ENCODE data around the gene KIAA1328.
"Not testable (repeated sequence)": the region's sequence is repeated elsewhere in the genome, so short reads cannot be mapped to it uniquely, and the experiment has no call there.

KIAA1328 gene

DNA sequence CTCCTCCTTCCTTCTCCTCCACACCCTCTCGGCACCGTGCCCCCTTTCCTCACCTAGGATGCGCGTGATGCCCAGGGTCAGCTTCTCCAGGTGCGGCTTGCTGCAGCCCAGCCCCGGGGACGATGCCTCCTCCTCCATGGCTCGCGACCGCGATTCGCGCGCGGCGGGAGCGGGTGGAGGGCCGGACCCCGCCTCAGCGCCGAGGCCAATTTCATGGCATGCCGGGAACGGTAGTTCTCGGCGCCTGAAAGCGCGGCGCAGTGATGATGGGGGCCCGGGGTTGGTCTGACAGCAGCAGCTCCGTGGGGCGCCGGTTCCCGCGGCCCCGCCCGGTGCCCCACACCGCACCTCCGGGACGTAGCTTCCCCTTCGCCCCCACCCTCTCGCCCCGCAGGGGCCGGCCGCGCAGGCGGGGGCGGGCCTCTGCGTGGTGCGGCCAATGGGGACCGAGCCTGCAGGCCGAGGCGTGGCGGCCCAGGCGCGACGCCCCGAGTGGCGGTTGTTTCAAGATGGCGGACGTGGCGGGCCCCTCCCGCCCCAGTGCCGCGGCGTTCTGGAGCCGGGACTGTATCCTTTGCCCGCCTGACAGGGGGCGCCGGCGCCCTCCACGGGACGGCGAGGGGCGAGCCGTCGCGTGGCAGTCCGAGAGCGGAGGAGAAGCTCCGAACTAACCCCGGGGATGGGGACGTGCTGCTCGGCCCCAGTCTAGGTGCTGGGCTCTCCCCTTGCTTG is at the start of gene KIAA1328, which contains the start of gene TPGS2:
TSS of gene KIAA1328 (plus strand) at position 498 of the 732 bp plus-strand sequence. CDS start at position 510, 12 bp downstream.
TSS of gene TPGS2 (minus strand) at position 373 of the 732 bp plus-strand sequence. CDS start at position 138, 235 bp downstream.
- DNase-seq: peak; percentile 72

DNA sequence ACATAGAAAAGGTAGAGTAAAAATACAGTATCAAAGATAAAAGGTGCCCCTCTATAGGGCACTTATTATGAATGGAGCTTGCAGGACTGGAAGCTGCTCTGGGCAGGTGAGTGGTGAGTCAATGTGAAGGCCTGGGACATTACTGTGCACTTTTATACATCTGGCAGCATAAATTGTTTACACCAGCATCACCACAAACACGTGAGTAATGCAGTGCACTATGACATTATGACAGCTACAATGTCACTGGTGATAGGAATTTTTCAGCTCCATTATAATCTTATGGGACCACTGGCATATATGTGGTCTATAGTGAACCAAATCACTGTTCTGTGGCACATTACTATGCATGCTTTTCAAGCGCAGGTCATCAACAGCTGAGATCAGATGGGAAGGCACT is 48.2 kb upstream of the KIAA1328 start:
- no peak for DNase-seq

DNA sequence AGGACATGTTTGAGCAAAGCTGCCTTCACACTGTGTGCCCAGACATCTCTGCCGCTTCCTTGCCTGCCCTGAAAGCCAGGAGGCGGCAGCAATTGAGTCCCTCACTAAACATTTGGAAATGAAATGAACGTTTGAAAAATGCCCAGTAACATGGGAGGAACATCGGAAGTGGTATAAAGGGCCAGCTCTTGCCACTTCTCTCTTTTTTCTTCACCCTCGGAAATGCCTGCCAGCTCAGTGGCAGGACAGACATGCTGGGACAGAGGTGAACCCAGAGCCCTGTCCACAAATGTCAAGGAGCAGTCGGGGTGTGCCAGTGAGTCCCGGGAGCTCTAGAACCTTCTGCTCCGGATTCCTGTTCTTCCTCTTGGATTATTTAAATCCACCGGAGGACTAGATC is 46.2 kb upstream of the KIAA1328 start:
- DNase-seq: no peak

DNA sequence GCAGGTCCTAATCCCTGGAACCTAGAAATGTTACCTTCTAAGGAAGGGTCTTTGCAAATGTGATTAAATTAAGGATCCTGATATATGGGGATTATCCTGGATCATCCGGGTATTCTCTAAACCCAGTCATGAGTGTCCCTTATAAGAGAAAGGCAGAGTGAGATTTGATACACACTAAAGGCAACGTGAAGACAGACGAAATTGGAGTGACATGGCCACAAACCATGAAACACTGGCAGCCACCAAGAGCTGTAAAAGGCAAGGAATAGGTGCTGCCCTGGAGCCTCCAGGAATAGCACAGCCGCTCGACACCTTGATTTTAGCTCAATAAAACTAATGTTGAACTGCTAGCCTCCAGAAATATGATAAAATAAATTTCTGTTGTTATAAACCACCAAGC is 45.1 kb upstream of the KIAA1328 start:
- DNase-seq: no peak

DNA sequence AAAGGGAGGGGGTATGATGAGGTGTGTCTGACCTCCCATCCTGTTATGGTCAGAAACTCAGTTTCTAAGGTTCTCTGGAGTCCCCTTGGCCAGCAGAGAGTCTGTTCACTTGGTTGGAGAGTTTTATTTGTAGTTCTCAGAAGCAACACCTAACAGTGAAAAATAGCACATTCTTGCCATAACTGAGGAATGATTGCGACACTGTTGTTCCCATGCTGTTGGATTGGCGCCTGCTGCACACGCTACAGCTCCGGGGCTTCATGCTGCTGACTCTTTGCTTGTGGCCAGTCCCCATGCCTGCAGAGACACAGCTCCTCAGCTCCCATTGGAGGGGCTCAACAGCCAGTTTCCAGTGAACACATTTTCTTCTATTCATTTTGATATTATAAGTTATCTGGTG is 42.2 kb upstream of the KIAA1328 start:
- DNase-seq: no peak

DNA sequence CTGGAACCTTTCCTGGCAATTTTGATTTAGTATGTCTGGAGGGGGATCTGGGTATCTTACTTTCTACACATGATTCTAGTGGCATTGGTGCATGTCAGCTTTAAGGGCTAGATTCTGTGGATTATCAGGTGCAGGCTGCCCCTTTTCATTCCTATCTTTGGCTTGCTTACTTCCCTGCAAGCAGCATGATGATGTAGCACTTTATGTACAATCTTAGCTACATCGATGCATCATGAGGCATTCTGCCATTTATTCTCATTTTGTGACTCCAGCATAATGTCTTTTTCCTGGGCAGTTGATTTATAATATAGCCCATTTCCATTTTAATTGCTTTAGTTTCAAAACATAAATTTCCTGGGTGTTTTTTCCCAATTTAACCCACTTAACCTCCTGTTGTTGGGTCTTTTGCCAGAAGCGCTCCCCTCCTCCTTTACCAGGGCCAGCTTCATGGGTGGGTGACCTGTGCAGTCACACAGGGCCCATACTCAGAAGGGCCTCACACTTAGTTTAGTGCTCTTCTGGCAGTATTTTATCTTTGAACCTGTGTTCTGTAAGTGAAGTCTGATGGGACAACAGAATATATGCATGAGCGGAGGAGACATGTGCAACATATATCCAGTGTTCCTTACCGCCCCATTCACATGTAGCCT is 36.2 kb upstream of the KIAA1328 start:
- no peak for DNase-seq

DNA sequence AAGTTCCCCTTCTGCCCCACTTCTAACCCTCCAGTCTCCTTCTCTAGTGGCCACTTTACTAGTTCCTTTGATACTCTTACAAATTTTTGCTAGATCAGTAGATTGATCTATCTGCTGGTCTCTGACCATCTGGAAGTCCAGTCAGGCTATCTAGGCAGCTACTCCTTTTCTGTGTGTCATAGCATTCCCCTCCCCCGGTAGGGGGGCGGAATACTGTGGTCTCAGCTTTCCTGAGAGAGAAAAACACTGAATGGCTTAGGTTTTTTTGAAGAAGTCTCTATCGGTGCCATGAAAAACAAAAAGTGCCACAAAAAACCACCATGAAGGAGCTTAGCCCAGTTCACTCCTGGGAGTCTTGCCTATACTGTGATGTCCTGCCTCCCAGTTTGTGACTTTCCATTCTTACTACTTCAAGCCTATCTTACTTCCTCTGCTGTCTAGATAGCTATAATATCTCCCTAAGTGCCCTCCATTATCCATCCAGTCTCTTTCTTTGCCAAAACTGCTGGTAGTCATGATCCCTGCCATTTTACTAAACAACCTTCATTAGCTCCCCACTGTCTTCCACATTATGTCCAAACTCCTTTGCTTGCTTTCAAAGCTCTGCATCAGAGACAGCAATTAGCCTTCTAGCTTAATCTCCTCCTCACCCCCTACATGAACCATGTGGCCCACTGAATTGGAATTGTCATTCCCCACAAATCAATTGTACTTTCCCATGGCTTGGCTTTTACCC is 30.0 kb upstream of the KIAA1328 start:
- no peak for DNase-seq

DNA sequence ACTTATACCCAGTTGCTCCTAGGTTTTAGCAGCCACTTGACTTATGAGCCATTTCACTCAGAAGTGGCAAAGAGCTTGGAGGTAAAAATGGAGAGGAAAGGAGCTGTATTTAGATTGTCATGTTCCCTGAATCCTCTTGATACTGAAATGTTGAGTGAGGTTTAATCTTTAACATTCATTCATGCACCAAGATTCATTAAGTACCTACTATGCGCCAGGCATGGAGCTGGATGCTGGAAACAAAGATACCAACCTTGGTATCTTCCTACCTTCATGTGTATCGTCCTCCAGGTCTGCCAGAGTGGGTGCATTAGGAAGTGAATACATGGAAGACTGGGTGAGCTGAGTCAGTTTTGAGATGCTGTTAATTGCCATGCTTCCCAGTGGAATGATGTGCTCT is 23.8 kb upstream of the KIAA1328 start:
- no peak for DNase-seq

DNA sequence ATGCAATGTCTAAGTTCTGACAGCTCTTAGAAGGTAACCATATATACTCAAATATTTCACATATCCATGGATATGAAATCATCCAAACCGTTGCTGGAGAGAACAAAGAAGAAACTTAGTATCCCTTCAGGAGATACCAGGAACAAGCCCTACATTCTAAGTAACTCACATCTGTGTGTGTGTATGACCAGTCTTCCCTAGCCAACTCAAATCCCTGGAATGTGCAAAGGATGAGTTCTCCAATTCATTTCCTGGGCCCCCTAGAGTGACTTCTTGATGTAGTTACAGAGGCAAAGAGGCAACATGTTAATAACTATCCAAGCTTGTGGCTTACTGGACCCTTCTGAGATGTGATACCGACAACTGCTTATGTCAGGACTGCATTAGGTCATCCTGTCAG is 20.2 kb upstream of the KIAA1328 start:
- no peak for DNase-seq

DNA sequence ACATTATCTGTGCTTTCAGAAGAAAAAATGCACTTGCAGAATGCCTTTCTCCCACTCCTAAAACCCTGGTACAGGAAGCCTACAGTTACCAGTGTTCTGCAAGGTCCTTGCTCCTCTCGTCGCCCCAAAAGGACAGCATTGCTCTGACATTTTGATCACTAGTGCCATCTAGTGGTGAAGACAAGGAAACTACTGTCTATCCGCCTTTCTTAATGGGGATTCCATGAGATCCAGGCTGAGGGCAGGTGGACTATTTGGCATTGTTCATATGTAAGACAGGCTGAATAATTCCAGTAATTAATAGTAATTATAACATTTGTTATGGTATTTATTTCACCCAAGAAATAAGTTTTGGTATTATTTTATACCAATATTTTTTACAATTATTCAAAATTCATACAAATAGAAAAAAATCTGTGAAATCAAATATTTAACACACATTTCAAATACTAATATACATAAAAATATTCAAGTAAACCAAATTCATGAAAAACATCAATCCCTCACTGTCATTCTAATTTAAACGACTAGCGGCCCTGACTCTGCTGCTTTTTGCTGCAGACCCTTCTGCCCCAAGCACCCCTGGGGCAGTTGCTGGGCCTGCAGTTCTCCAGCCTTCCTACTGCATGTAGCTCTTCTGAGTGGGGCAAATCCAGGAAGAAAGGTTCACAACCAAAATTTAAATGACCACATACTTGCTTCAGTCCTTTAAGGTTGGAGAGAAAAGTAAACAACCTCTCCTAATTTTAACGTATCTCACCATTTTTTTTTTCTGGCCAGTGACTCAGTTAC is 19.1 kb upstream of the KIAA1328 start:
- peak; percentile 39 for DNase-seq

DNA sequence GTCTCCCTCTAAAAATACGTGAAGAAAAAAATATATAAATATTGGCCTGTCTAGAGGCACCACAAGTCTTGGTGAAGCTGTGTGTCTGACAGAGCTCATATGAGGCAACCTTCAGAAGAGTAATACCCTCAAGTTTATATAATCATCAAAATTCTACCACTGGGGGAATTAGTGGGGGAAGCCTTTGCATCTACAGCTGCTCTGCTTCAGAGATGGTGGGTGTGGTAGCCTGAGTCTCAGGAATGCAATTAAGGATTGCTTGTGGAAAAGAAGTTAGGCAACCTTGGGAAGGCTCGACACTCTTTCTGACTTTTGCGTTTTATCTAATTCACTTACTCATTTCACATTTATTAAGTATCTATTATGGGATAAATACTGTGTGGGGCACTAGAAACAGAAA is 17.5 kb upstream of the KIAA1328 start:
- DNase-seq: no peak

DNA sequence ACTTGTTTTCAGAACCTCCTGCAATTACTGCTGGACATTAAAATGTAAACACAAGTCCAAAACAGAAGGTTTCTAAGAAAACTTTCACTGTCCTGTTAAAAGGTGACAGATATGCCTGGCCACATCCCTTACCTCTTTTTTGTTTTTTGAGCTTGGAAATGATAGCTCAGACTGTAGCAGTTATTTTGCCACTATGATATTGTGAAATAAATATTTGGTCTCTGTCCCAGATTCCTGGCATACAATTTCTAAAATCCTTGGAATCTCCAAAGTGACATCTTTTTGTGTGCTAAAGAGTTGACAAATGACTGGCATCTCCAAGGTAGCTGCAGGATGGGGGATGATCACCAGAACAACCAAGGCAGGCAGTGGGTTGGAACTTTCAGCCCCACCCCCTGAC is 17.0 kb upstream of the KIAA1328 start:
- no peak for DNase-seq

DNA sequence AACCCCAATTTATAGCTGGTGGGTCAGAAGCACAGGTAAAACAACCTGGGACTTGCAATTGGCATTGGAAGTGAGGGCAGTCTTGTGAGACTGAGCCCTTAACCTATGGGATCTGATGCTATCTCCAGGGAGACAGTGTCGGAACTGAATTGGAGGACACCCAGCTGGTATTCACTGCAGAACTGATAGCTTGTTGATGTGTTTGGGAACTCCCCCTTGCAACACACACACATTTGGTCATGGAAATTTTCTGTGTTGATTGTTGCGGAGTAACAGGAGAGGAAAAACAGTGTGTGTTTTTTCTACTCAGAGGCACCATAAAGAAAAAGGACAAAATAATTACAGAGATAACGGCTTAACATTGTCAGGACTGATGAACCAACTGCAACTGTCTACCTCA is 16.2 kb upstream of the KIAA1328 start:
- no peak for DNase-seq

DNA sequence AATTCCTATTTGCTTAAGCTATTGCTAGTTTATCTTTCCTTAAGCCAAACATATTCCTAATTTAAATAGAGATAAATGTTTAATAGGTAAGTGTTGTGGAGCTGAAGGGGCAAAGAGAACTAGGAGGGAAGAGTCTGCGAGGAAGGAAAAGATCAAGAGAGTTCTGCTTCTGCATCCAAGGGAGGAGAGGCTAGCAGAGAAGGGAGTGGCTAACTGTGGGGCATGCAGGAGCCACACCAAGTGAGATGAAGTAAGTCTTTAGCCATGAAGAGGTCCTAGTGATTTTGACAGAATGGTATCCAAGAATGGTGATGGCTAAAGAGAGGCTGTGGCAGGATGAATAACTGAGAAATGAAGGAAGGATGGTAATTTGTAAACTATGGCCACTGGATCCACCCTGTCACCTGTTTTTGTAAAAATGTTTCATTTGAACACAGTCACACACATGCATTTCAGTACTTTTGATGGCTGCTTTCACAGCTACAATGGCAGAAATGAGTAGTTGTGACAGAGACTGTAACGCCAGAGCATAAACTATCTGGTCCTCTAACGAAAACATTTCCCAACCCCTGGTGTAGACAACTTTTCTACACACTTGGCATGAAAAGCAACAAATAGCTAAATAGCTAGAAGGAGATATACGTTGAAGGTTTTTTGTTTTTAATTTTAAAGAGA is 15.7 kb upstream of the KIAA1328 start:
- no peak for DNase-seq

DNA sequence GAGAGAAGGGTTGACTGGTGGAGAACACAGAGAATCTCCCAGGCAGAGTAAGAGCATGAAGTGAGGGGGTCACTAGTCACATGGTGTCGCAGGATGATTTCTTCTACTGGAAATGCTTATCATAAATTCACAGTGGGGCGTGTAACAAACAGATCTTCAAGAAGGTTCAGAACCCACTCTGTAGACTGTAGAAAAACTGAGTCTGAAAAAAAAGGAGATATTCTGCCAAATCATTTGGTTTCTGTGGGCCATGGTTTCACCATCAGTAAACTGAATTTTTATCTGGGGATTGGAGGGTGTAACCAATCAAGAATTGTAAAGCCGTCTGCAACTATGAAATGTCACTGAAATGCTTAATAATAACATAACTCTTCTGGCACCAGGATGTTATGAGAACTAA is 15.1 kb upstream of the KIAA1328 start:
- DNase-seq: no peak

DNA sequence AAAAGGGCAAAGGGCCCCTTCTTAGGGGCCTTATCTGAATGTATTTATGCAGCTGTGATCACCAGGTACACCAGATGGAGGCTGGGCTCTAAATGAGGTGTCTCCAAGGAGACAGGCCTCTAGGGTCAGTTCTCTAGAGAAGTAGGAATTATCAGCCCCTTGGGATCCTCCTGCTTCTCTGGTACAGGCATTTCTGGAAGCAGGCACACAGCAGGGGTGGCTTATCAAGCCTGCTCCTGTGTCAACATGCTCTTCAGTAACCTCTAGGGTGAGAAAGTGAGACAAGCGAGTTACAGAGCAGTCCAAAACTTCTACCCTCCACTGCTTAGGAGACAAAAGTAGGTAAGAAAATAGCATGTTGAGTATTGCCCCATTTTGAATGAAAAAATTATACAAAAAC is 13.9 kb upstream of the KIAA1328 start:
- DNase-seq: peak; percentile 65

DNA sequence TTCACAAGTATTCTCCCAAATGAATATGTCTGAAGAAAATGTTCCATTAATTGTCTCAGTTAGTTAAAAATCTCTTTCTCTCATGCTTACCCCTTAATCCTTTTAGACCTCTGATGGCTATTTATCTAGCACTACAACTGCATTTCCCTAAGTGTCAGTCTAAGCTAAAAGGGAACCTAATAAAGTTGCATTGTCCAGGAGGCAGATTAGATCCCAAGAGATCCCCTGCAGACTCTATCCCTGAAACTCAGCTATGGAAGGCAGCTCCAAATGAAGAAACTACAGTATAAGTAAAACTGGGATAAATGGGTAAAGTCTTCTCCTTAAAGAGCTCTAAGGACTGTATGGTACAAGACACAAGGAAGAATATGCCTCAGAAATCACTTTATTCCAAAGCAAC is 12.8 kb upstream of the KIAA1328 start:
- not testable (repeated sequence) for DNase-seq

DNA sequence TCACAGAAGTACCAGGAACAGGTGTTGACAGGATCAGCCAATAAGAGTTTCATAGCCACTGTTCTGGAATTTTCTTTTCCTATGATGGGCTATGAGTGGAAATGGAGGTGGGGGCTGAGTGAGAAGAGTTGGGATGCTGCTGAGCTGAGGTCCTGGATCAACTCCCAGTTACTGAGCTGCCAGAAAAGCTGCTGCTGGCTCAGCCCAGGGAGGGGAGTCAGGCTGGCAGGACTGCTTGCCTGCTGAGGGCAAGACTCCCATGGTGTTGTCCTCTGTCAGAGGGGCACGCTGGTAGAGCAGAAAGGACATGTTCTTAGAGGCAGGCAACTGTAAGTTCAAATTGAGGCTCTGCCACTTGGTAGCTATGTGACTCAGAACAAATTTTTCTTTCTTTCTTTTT is 11.9 kb upstream of the KIAA1328 start:
- DNase-seq: no peak

DNA sequence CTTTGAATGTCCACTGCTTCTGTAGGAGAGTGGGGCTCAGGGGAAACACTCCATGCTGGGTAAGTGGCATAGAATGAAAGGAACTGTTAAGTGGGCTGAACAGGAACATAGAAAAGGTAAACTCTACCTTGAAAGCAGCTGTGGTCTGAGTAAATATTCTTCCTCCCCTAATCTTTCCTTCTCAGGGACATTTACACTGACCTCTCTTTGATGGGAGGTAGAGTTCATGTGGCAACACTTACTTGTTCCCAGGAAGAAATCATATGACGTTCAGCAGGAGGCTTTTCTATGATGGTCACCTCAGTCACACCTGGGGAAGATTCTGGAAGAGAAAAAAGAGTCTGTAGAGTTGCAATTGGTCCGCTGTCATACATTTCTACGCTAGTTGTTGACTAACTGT is 10.3 kb upstream of the KIAA1328 start:
- DNase-seq: no peak

DNA sequence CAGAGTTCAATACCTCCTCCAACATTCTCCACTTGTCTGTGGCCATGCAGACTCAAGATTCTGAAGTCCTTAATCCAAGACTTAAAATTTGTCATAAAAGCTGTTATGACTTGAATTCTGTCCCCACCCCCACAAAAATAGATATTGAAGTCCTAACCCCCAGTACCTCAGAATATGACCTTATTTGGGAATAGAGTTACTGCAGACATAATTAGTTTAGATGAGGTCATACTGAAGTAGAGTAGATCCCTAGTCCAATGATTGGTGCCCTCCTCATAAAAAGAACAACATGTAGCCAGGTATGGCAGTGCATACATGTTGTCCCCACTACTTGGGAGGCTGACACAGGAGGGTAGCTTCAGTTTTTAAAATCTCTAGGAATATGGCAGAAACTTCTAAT is 9.3 kb upstream of the KIAA1328 start:
- no peak for DNase-seq

DNA sequence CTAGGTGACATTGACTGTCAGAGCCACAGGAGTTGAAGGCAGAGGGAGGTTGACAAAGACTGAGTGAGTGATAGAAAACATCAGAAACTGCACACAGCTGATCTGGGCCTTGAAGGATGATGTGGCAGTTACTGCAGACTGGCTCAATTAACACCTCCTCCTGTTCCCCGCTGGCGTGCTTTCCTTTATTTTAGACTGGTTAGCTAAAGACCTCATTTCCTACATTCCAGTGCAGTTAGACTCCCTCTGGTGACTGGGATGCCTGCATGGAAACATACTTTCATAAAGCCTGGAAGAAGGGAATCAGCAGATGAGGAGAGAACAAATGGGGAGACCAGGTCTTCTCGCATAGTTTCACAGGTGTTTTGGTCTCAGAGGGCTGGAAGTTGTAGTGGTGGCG is 7.2 kb upstream of the KIAA1328 start:
- no peak for DNase-seq

DNA sequence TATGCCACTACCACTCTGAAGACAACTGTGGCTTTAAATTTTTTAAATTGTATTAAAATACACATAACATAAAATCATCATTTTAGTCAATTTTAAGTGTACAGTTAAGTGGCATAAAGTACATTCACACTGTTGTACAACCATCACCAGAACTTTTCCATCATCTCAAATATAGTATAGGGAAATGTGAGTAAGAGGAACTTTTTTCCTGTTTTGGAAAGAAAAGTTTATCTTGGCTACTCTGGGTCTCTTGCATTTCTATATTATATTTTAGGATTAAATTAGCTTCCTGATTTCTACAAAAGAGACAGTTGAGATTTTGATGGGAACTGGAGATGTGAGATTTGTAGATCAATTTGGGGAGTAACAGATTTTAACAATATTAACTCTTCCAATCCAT is 3.4 kb upstream of the KIAA1328 start:
- no peak for DNase-seq

DNA sequence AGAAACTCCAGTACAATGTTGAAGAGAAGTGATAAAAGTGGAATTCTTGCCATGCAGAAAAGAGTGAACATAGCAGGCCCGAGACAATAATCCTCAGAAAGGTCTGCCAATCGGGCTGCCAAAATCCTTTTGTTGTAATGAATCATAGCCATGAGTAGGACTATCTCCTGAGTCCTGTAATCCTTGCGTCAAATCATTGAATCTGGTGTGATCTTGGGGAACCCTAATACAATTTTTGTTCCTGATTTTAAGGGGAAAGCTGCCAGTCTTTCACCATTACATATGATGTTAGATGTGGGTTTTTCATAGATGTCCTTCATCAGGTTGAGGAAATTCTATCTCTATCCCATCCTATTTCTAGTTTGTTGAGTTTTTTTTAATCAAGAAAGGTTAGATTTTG is 2.4 kb upstream of the KIAA1328 start:
- no peak for DNase-seq

Data from NCI-H524 treated with DMSO at 0.1 percent for 48 hours (cell line).